K562 (cell line): Measurements from ENCODE around the gene LMNTD2.

Experiments used
- CHD2 ChIP-seq: IDR thresholded peaks from 2 replicates; pipeline ENCODE4 v1.6.1; 2011; ENCODE audit warnings: low read depth, low read length
- CTCF ChIP-seq, 3 experiments: IDR thresholded peaks in 2 of 3; conservative IDR thresholded peaks in 1 of 3; 2 replicates each; pipeline ENCODE4 v1.5.1; 2011 to 2012; ENCODE audit warnings: low read length in 3 of 3, mild to moderate bottlenecking in 3 of 3, control low read depth in 2 of 3, improper control_type of control experiment in 1 of 3, inconsistent platforms in 1 of 3, low read depth in 1 of 3, mixed read lengths in 1 of 3, moderate library complexity in 1 of 3; ENCODE audit not compliant: insufficient read depth in 2 of 3
- GABPA ChIP-seq: fragments of 200-800 bp; sonication (Bioruptor generic); conservative IDR thresholded peaks from 2 replicates; pipeline ENCODE4 v1.6.1; 2016; ENCODE audit warnings: low read depth, missing genetic modification characterization, missing compliant biosample characterization
- HDAC2 ChIP-seq: fragments of 450-650 bp; IDR thresholded peaks from 2 replicates; pipeline ENCODE4 v1.6.1; 2016; ENCODE audit warnings: mild to moderate bottlenecking
- POLR2A ChIP-seq: fragments of 450-650 bp; conservative IDR thresholded peaks from 2 replicates; pipeline ENCODE4 v1.6.1; 2016
- SMC3 ChIP-seq: conservative IDR thresholded peaks from 2 replicates; pipeline ENCODE4 v1.6.1; 2011; ENCODE audit warnings: low read depth, low read length, improper control_type of control experiment; ENCODE audit not compliant: insufficient read depth
- ZNF431 ChIP-seq: sonication (generic); formaldehyde crosslinking; IDR thresholded peaks from 2 replicates; pipeline ENCODE4 v1.8.0; 2022; ENCODE audit warnings: mild to moderate bottlenecking, missing genetic modification reagents
- TF ChIP-seq, protein P1 (sequence below): fragments of 250-450 bp; sonication (Bioruptor Pico); IDR thresholded peaks from 2 replicates; pipeline ENCODE4 v1.8.0; 2022; ENCODE audit warnings: moderate library complexity, mild to moderate bottlenecking, inconsistent platforms
- TF ChIP-seq, protein P2 (sequence below): fragments of 150-350 bp; IDR thresholded peaks from 2 replicates; pipeline ENCODE4 v1.6.1; 2014; ENCODE audit warnings: low read depth, mild to moderate bottlenecking, low read length, borderline replicate concordance

DNA sequence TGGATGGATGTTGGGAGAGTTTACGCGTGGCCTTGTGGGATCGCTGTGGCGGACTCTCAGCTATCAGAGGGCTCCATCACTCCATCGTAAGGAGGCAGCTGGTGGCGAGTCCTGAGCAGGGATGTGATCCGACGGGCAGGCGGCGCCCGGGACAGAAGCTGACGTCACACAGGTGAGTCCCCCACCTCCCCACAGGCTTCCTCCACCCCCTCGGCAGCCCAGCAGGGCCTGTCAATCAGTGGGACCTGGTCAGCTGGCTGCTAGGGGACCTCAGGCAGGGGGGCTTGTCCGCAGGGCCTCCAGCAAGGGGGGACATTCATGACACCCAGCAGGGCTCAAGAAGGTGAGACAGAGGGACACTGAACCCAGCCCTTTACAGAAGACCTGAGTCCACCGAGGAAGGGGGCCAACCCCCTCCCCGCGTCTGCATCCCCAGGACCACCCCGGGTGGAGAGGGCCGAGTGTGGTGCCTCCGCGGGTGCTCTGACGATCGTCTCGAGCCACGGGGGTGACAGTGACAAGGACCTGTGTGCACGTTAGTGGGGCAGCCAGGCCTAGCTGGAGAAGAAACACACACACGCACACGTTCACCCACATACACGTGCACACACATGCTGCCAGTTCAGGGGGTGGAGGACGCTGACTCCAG, 32.2 kb downstream of the LMNTD2 start:
- TF ChIP-seq POLR2A (no peak), ZNF431 (CRISPR knock-in tag) (no peak), HDAC2 (no peak), GABPA (no peak), CTCF (IDR thresholded peaks at IDR 0.05 in 2 of 3, conservative IDR thresholded peaks at IDR 0.05 in 1 of 3; ENCODE audit: insufficient read depth in 2 of 3, low read depth in 1 of 3, low read length in 3 of 3) (no peak), CHD2 (no peak), SMC3 (no peak)
- TF ChIP-seq, protein P1, sequence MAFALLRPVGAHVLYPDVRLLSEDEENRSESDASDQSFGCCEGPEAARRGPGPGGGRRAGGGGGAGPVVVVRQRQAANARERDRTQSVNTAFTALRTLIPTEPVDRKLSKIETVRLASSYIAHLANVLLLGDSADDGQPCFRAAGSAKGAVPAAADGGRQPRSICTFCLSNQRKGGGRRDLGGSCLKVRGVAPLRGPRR (CRISPR knock-in tag), result no peak
- TF ChIP-seq, protein P2, sequence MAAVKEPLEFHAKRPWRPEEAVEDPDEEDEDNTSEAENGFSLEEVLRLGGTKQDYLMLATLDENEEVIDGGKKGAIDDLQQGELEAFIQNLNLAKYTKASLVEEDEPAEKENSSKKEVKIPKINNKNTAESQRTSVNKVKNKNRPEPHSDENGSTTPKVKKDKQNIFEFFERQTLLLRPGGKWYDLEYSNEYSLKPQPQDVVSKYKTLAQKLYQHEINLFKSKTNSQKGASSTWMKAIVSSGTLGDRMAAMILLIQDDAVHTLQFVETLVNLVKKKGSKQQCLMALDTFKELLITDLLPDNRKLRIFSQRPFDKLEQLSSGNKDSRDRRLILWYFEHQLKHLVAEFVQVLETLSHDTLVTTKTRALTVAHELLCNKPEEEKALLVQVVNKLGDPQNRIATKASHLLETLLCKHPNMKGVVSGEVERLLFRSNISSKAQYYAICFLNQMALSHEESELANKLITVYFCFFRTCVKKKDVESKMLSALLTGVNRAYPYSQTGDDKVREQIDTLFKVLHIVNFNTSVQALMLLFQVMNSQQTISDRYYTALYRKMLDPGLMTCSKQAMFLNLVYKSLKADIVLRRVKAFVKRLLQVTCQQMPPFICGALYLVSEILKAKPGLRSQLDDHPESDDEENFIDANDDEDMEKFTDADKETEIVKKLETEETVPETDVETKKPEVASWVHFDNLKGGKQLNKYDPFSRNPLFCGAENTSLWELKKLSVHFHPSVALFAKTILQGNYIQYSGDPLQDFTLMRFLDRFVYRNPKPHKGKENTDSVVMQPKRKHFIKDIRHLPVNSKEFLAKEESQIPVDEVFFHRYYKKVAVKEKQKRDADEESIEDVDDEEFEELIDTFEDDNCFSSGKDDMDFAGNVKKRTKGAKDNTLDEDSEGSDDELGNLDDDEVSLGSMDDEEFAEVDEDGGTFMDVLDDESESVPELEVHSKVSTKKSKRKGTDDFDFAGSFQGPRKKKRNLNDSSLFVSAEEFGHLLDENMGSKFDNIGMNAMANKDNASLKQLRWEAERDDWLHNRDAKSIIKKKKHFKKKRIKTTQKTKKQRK, result no peak
